Neural crest cell (in vitro differentiated cells): Measurements from ENCODE around the gene CBLN1. TPM values are rescaled to one million over a fixed set of nuclear protein-coding genes. Genes with fewer than 3 reads are reported as not detected.

Source experiments
- DNase-seq: peaks from one replicate; pipeline ENCODE4 v3.0.0; 2021; ENCODE audit warnings: low read depth, mixed read lengths, low spot score
- H3K27ac Mint-ChIP-seq: one replicate; pipeline ENCODE4 v1.8.0; 2021; ENCODE audit warnings: mild to moderate bottlenecking, mixed read lengths; ENCODE audit not compliant: unreplicated experiment
- H3K27me3 Mint-ChIP-seq: 2 replicates; pipeline ENCODE4 v1.8.0; 2021; ENCODE audit warnings: low read depth, mild to moderate bottlenecking, mixed read lengths
- H3K36me3 Mint-ChIP-seq: 2 replicates; pipeline ENCODE4 v1.8.0; 2021; ENCODE audit warnings: low read depth, mild to moderate bottlenecking, mixed read lengths
- H3K4me1 Mint-ChIP-seq: 2 replicates; pipeline ENCODE4 v1.8.0; 2021; ENCODE audit warnings: mixed read lengths
- H3K4me3 Mint-ChIP-seq: one replicate; pipeline ENCODE4 v1.8.0; 2021; ENCODE audit warnings: mild to moderate bottlenecking, mixed read lengths
- H3K9me3 Mint-ChIP-seq: 2 replicates; pipeline ENCODE4 v1.8.0; 2021; ENCODE audit warnings: mixed read lengths
- CTCF ChIP-seq: fragments of 200-600 bp; sonication (generic); conservative IDR thresholded peaks from 2 replicates; pipeline ENCODE4 v1.5.0; 2021; ENCODE audit warnings: antibody characterized with exemption, mild to moderate bottlenecking
- total RNA-seq: library from RNA; stranded (reverse); gene quantifications from 2 replicates; pipeline ENCODE4 v1.2.1, GENCODE V29; 2021

CBLN1 gene
- total RNA-seq, 1 donor from 2014 or later: 0.61 TPM

- Mint-ChIP-seq H3K36me3 (no peaks in the 10 kb centered on the region), H3K4me3 (no peak overlapping the region), H3K9me3 (no peaks in the 10 kb centered on the region), H3K27me3 (peaks cover 91% of the 10 kb centered on the region), H3K27ac (no peak overlapping the region), H3K4me1 (no peaks in the 10 kb centered on the region)
- no peak for TF ChIP-seq CTCF
- DNase-seq: no peak
These were observed 10.8 kb upstream of the CBLN1 start for GRCh38 chr16:49292413-49292812.

GRCh38 chr16:49287572-49287971, 5.9 kb upstream of the CBLN1 start:
- Mint-ChIP-seq H3K27me3 (peaks cover 97% of the 10 kb centered on the region), H3K9me3 (no peaks in the 10 kb centered on the region), H3K27ac (no peak overlapping the region), H3K36me3 (no peaks in the 10 kb centered on the region), H3K4me3 (no peak overlapping the region), H3K4me1 (peaks cover 5% of the 10 kb centered on the region)
- no peak for TF ChIP-seq CTCF
- DNase-seq: no peak

GRCh38 chr16:49284962-49285361, 3.3 kb upstream of the CBLN1 start:
- Mint-ChIP-seq H3K36me3 (no peaks in the 10 kb centered on the region), H3K4me1 (peaks cover 15% of the 10 kb centered on the region), H3K4me3 (no peak overlapping the region), H3K27me3 (peaks cover 91% of the 10 kb centered on the region), H3K9me3 (no peaks in the 10 kb centered on the region), H3K27ac (no peak overlapping the region)
- no peak for DNase-seq
- TF ChIP-seq CTCF: no peak

- no peaks in the 10 kb centered on the region for H3K36me3 Mint-ChIP-seq
- no peak overlapping the region for H3K27ac Mint-ChIP-seq
- peaks cover 19% of the 10 kb centered on the region for H3K4me1 Mint-ChIP-seq
- peaks cover 91% of the 10 kb centered on the region for H3K27me3 Mint-ChIP-seq
- no peak for DNase-seq
- TF ChIP-seq CTCF: no peak
- no peaks in the 10 kb centered on the region for H3K9me3 Mint-ChIP-seq
- no peak overlapping the region for H3K4me3 Mint-ChIP-seq
These were observed 1.9 kb upstream of the CBLN1 start for GRCh38 chr16:49283376-49284049.

GRCh38 chr16:49282690-49283375, 1.2 kb upstream of the CBLN1 start:
- TF ChIP-seq CTCF: no peak
- H3K4me1 Mint-ChIP-seq: peaks cover 19% of the 10 kb centered on the region
- H3K27me3 Mint-ChIP-seq: peaks cover 92% of the 10 kb centered on the region
- H3K27ac Mint-ChIP-seq: no peak overlapping the region
- H3K36me3 Mint-ChIP-seq: no peaks in the 10 kb centered on the region
- DNase-seq: no peak
- no peaks in the 10 kb centered on the region for H3K9me3 Mint-ChIP-seq
- peak overlapping the region; percentile 49 for H3K4me3 Mint-ChIP-seq
